Amygdala (tissue), 56 donors: Measurements from ENCODE around the gene LGALS9B.
"Not testable (repeated sequence)": the region's sequence is repeated elsewhere in the genome, so short reads cannot be mapped to it uniquely, and the experiment has no call there.

Experiments used
- DNase-seq, 56 donors: peaks; one replicate each; lab custom pipeline; 2025; lab: John Stamatoyannopoulos, UW

LGALS9B gene

GRCh38 chr17:20469107-20469506 lies 1.8 kb upstream of the LGALS9B start:
- DNase-seq, result not testable (repeated sequence)

- DNase-seq, result not testable (repeated sequence)
These were observed 340 bp downstream of the LGALS9B start for GRCh38 chr17:20466999-20467398.

GRCh38 chr17:20466553-20466952 lies 786 bp downstream of the LGALS9B start:
- not testable (repeated sequence) for DNase-seq

- not testable (repeated sequence) for DNase-seq
These were observed 1.8 kb downstream of the LGALS9B start for GRCh38 chr17:20465535-20465934.

- not testable (repeated sequence) for DNase-seq
These were observed 2.4 kb downstream of the LGALS9B start for GRCh38 chr17:20464854-20465414.

- DNase-seq, result not testable (repeated sequence)
These were observed 5.2 kb downstream of the LGALS9B start for GRCh38 chr17:20462158-20462557.

GRCh38 chr17:20457848-20458381 lies 9.4 kb downstream of the LGALS9B start:
- not testable (repeated sequence) for DNase-seq

- not testable (repeated sequence) for DNase-seq
These were observed 12.2 kb downstream of the LGALS9B start for GRCh38 chr17:20455106-20455505.

- DNase-seq, result not testable (repeated sequence)
These were observed 13.4 kb downstream of the LGALS9B start for GRCh38 chr17:20453820-20454434.

GRCh38 chr17:20450852-20451251 lies 16.5 kb downstream of the LGALS9B start:
- DNase-seq, result peak in 1 of 56 donors; percentile 5

GRCh38 chr17:20447534-20448321 lies 19.6 kb downstream of the LGALS9B start:
- not testable (repeated sequence) for DNase-seq

- DNase-seq, result not testable (repeated sequence)
These were observed 20.4 kb downstream of the LGALS9B start for GRCh38 chr17:20446895-20447294.

GRCh38 chr17:20444581-20445236 lies 22.6 kb downstream of the LGALS9B start:
- DNase-seq, result not testable (repeated sequence)

GRCh38 chr17:20444173-20444572 lies 23.2 kb downstream of the LGALS9B start:
- DNase-seq, result not testable (repeated sequence)

- not testable (repeated sequence) for DNase-seq
These were observed 23.7 kb downstream of the LGALS9B start for GRCh38 chr17:20443632-20444031.

- DNase-seq, result not testable (repeated sequence)
These were observed 26.7 kb downstream of the LGALS9B start for GRCh38 chr17:20440665-20441064.

GRCh38 chr17:20435166-20435565 lies 32.2 kb downstream of the LGALS9B start:
- not testable (repeated sequence) for DNase-seq

- DNase-seq, result not testable (repeated sequence)
These were observed 34.0 kb downstream of the LGALS9B start for GRCh38 chr17:20433382-20433781.

- not testable (repeated sequence) for DNase-seq
These were observed 40.1 kb downstream of the LGALS9B start for GRCh38 chr17:20427264-20427663.

- DNase-seq, result not testable (repeated sequence)
These were observed 44.5 kb downstream of the LGALS9B start for GRCh38 chr17:20422826-20423225.

- not testable (repeated sequence) for DNase-seq
These were observed 48.5 kb downstream of the LGALS9B start for GRCh38 chr17:20418838-20419237.
